SK-N-MC (cell line): ENCODE data around the gene MAST2.

ENCODE experiments used
- DNase-seq: peaks from one replicate; pipeline ENCODE4 v3.0.0-alpha.2; 2011; ENCODE audit warnings: low read depth, low spot score
- H3K27ac ChIP-seq: fragments of 200-600 bp; sonication (generic); 2 replicates; pipeline ENCODE4 v1.5.1; 2016; ENCODE audit warnings: mixed run types
- H3K36me3 ChIP-seq: fragments of 200-600 bp; sonication (generic); 2 replicates; pipeline ENCODE4 v1.6.1; 2017; ENCODE audit warnings: antibody characterized with exemption, low read length, mixed read lengths; ENCODE audit not compliant: insufficient read depth
- H3K4me3 ChIP-seq: fragments of 200-600 bp; sonication (generic); 2 replicates; pipeline ENCODE4 v1.5.1; 2016
- H3K9ac ChIP-seq: fragments of 200-600 bp; sonication (generic); 2 replicates; pipeline ENCODE4 v1.8.0; 2017; ENCODE audit warnings: mixed run types, mixed read lengths; ENCODE audit not compliant: insufficient read length
- H3K9me3 ChIP-seq: fragments of 200-600 bp; sonication (generic); 2 replicates; pipeline ENCODE4 v1.6.1; 2017; ENCODE audit warnings: low read depth, mild to moderate bottlenecking, antibody characterized with exemption, low read length, moderate library complexity, mixed read lengths
- EZH2 ChIP-seq: fragments of 200-600 bp; sonication (generic); IDR thresholded peaks from one replicate; pipeline ENCODE4 v1.6.1; 2017; ENCODE audit warnings: antibody characterized with exemption
- FOXP2 ChIP-seq: optimal IDR thresholded peaks from 2 replicates; pipeline ENCODE3; 2011; ENCODE audit warnings: mild to moderate bottlenecking, moderate library complexity; ENCODE audit not compliant: insufficient read depth; ENCODE audit errors: extremely low read length, control extremely low read depth
- POLR2AphosphoS5 ChIP-seq: IDR thresholded peaks from 2 replicates; pipeline ENCODE4 v1.6.1; 2012; ENCODE audit warnings: mild to moderate bottlenecking, low read depth, low read length, borderline replicate concordance

Gene MAST2

GRCh38 chr1:46027788-46028573 is 224.6 kb downstream of the MAST2 start:
- TF ChIP-seq FOXP2: no peak
- no peak for TF ChIP-seq EZH2
- TF ChIP-seq POLR2AphosphoS5: no peak
- Histone ChIP-seq H3K9ac (no peak overlapping the region), H3K36me3 (peaks cover 9% of the 10 kb centered on the region; the same call in 1 of the 2 replicates), H3K27ac (no peak overlapping the region), H3K4me3 (no peak overlapping the region), H3K9me3 (no peaks in the 10 kb centered on the region)
- no peak for DNase-seq

- Histone ChIP-seq H3K27ac (no peak overlapping the region), H3K4me3 (no peak overlapping the region), H3K9me3 (no peaks in the 10 kb centered on the region), H3K36me3 (no peaks in the 10 kb centered on the region; the same call in 1 of the 2 replicates), H3K9ac (no peak overlapping the region)
- no peak for DNase-seq
- TF ChIP-seq EZH2 (no peak), POLR2AphosphoS5 (no peak), FOXP2 (no peak)
Measured at GRCh38 chr1:46030074-46030870, 226.9 kb downstream of the MAST2 start.

- no peaks in the 10 kb centered on the region; the same call in 1 of the 2 replicates for H3K36me3 ChIP-seq
- no peak overlapping the region for H3K9ac ChIP-seq
- DNase-seq: no peak
- no peak overlapping the region for H3K27ac ChIP-seq
- H3K9me3 ChIP-seq: no peaks in the 10 kb centered on the region
- no peak overlapping the region for H3K4me3 ChIP-seq
- TF ChIP-seq EZH2: no peak
- TF ChIP-seq POLR2AphosphoS5: 0 out of 2 replicates have a peak, but pooled peaks have one; percentile 4
- no peak for TF ChIP-seq FOXP2
Measured at GRCh38 chr1:46030876-46031660, 227.7 kb downstream of the MAST2 start.

GRCh38 chr1:46034601-46035516 is 231.4 kb downstream of the MAST2 start:
- Histone ChIP-seq H3K36me3 (no peaks in the 10 kb centered on the region; the same call in 1 of the 2 replicates), H3K27ac (no peak overlapping the region), H3K9ac (no peak overlapping the region), H3K4me3 (no peak overlapping the region), H3K9me3 (no peaks in the 10 kb centered on the region)
- TF ChIP-seq POLR2AphosphoS5: no peak
- TF ChIP-seq EZH2: no peak
- TF ChIP-seq FOXP2: no peak
- DNase-seq: no peak

- Histone ChIP-seq H3K9me3 (no peaks in the 10 kb centered on the region), H3K27ac (no peak overlapping the region), H3K36me3 (peaks cover 5% of the 10 kb centered on the region; the same call in 1 of the 2 replicates), H3K9ac (no peak overlapping the region), H3K4me3 (no peak overlapping the region)
- TF ChIP-seq EZH2 (no peak), POLR2AphosphoS5 (no peak; the same call in none of the 2 replicates), FOXP2 (no peak)
- DNase-seq: peak; percentile 26
Measured at GRCh38 chr1:46036894-46037839, 233.8 kb downstream of the MAST2 start.

- TF ChIP-seq POLR2AphosphoS5 (peak; percentile 29; the same call in 1 of the 2 replicates), FOXP2 (no peak)
- Histone ChIP-seq H3K36me3 (peaks cover 19% of the 10 kb centered on the region), H3K27ac (peak overlapping the region; percentile 42; the same call in 1 of the 2 replicates), H3K9me3 (no peaks in the 10 kb centered on the region), H3K9ac (no peak overlapping the region), H3K4me3 (no peak overlapping the region)
- peak; percentile 26 for DNase-seq
Measured at GRCh38 chr1:46039571-46040052, 236.2 kb downstream of the MAST2 start.

- no peak overlapping the region for H3K9ac ChIP-seq
- H3K9me3 ChIP-seq: no peaks in the 10 kb centered on the region
- H3K27ac ChIP-seq: no peak overlapping the region
- no peak overlapping the region for H3K4me3 ChIP-seq
- H3K36me3 ChIP-seq: peaks cover 19% of the 10 kb centered on the region
- TF ChIP-seq FOXP2 (no peak), EZH2 (no peak), POLR2AphosphoS5 (no peak)
- no peak for DNase-seq
Measured at GRCh38 chr1:46041551-46041950, 238.1 kb downstream of the MAST2 start.
